GM12878 (cell line): ENCODE results near the gene GPRC5C. TPM values are rescaled to one million over a fixed set of nuclear protein-coding genes. Genes with fewer than 3 reads are reported as not detected.

Source experiments
- ATAC-seq: fragments of 200-7000 bp; cut with Tn5 transposase; 3 replicates; pipeline ENCODE4 v1.9.1; 2020; ENCODE audit warnings: mild to moderate bottlenecking, moderate library complexity
- BruUV-seq: library from RNA; stranded (reverse); fragments of 400-500 nt; replicated peaks from 2 replicates; lab custom pipeline; 2021; lab: Mats Ljungman, UMichigan
- CTCF ChIA-PET: fragments of 300-600 bp; sonication (Branson Sonifier 250); formaldehyde crosslinking; extraction: SDS; loops from one replicate; lab custom pipeline; 2021; ENCODE audit warnings: inconsistent platforms; lab: Yijun Ruan, JAX
- POLR2A ChIA-PET: fragments of 350-600 bp; formaldehyde crosslinking; extraction: SDS; loops from one replicate; lab custom pipeline; 2021; ENCODE audit warnings: inconsistent platforms; lab: Charles Lee
- RAD21 ChIA-PET: fragments of 300-600 bp; sonication (Branson Sonifier 250); formaldehyde crosslinking; loops from one replicate; lab custom pipeline; 2023; ENCODE audit warnings: antibody characterized with exemption; ENCODE audit not compliant: unreplicated experiment; lab: Charles Lee
- SMC1A ChIA-PET: fragments of 300-600 bp; sonication (Branson Sonifier 250); formaldehyde crosslinking; loops from one replicate; lab custom pipeline; 2023; ENCODE audit not compliant: unreplicated experiment, uncharacterized antibody; lab: Charles Lee
- DNase-seq: peaks from one replicate; pipeline ENCODE4 v3.0.0-alpha.2; 2011; ENCODE audit warnings: low read depth, low spot score
- FAIRE-seq: peaks from 3 replicates; lab custom pipeline; 2011; peaks lifted over from hg19 to GRCh38; lab: Jason Lieb, UNC
- H2AFZ ChIP-seq: 2 replicates; pipeline ENCODE4 v1.6.0; 2011; ENCODE audit warnings: low read depth, low read length, control low read depth; ENCODE audit not compliant: control insufficient read depth
- H3K27ac ChIP-seq: 2 replicates; pipeline ENCODE4 v1.5.1; 2011; ENCODE audit warnings: control low read depth; ENCODE audit not compliant: control insufficient read depth, insufficient read depth
- H3K27me3 ChIP-seq, 2 experiments: replicated peaks in 1 of 2; 2 replicates each; pipeline versions ENCODE4 v1.6.0 to v1.6.1; 2011; ENCODE audit warnings: low read length in 1 of 2; ENCODE audit not compliant: control insufficient read depth in 2 of 2, insufficient read depth in 2 of 2
- H3K36me3 ChIP-seq, 2 experiments: 2 replicates each; pipeline ENCODE4 v1.5.1; 2011; ENCODE audit warnings: low read length in 1 of 2; ENCODE audit not compliant: control insufficient read depth in 2 of 2, insufficient read depth in 2 of 2
- H3K4me1 ChIP-seq: 2 replicates; pipeline ENCODE4 v1.6.1; 2011; ENCODE audit warnings: mild to moderate bottlenecking, low read length, moderate library complexity, mixed read lengths; ENCODE audit not compliant: control insufficient read depth, insufficient read depth
- H3K4me2 ChIP-seq: 2 replicates; pipeline ENCODE4 v1.6.0; 2011; ENCODE audit warnings: control low read depth; ENCODE audit not compliant: control insufficient read depth, insufficient read depth
- H3K4me3 ChIP-seq: fragments of 200-600 bp; sonication (generic); 2 replicates; pipeline ENCODE4 v1.5.1; 2016
- H3K79me2 ChIP-seq: 2 replicates; pipeline ENCODE4 v1.6.0; 2011; ENCODE audit warnings: low read length; ENCODE audit not compliant: control insufficient read depth, insufficient read depth
- H3K9ac ChIP-seq: 2 replicates; pipeline ENCODE4 v1.8.0; 2011; ENCODE audit warnings: low read length, control low read depth, mixed read lengths; ENCODE audit not compliant: control insufficient read depth, insufficient read depth
- H3K9me3 ChIP-seq: replicated peaks from 3 replicates; pipeline ENCODE4 v1.5.1; 2011; ENCODE audit warnings: mild to moderate bottlenecking, low read length; ENCODE audit not compliant: control insufficient read depth, insufficient read depth
- H4K20me1 ChIP-seq: 2 replicates; pipeline ENCODE4 v1.6.0; 2011; ENCODE audit not compliant: control insufficient read depth, insufficient read depth
- CEBPZ ChIP-seq: fragments of 150-350 bp; IDR thresholded peaks from 2 replicates; pipeline ENCODE4 v1.6.1; 2016; ENCODE audit warnings: low read depth, low read length
- CHD2 ChIP-seq: IDR thresholded peaks from 2 replicates; pipeline ENCODE4 v1.6.1; 2011; ENCODE audit warnings: low read depth, low read length, improper control_type of control experiment, borderline replicate concordance
- CREM ChIP-seq: IDR thresholded peaks from 2 replicates; pipeline ENCODE4 v1.6.1; 2014; ENCODE audit warnings: antibody characterized with exemption, low read depth
- E4F1 ChIP-seq: fragments of 450-650 bp; IDR thresholded peaks from 2 replicates; pipeline ENCODE4 v1.6.1; 2018; ENCODE audit warnings: borderline replicate concordance, mild to moderate bottlenecking; ENCODE audit not compliant: partially characterized antibody
- IKZF1 ChIP-seq: fragments of 450-650 bp; conservative IDR thresholded peaks from 2 replicates; pipeline ENCODE4 v1.6.1; 2017; ENCODE audit warnings: antibody characterized with exemption, mild to moderate bottlenecking
- IRF3 ChIP-seq: fragments of 450-650 bp; IDR thresholded peaks from 2 replicates; pipeline ENCODE4 v1.6.1; 2014; ENCODE audit warnings: mild to moderate bottlenecking
- JUNB ChIP-seq: IDR thresholded peaks from 2 replicates; pipeline ENCODE4 v1.6.1; 2016; ENCODE audit warnings: antibody characterized with exemption, mild to moderate bottlenecking
- KAT2A ChIP-seq: conservative IDR thresholded peaks from 2 replicates; pipeline ENCODE4 v1.6.1; 2011; ENCODE audit warnings: low read depth, low read length; ENCODE audit not compliant: control insufficient read depth
- MEF2B ChIP-seq: fragments of 450-650 bp; IDR thresholded peaks from 2 replicates; pipeline ENCODE4 v1.6.1; 2018; ENCODE audit warnings: mild to moderate bottlenecking, moderate library complexity; ENCODE audit not compliant: partially characterized antibody, poor library complexity, severe bottlenecking
- NFYA ChIP-seq: IDR thresholded peaks from 2 replicates; pipeline ENCODE4 v1.6.1; 2011; ENCODE audit warnings: low read depth, mild to moderate bottlenecking, low read length, improper control_type of control experiment, borderline replicate concordance
- NKRF ChIP-seq: fragments of 450-650 bp; conservative IDR thresholded peaks from 2 replicates; pipeline ENCODE4 v1.6.1; 2017; ENCODE audit warnings: mild to moderate bottlenecking, moderate library complexity
- PAX8 ChIP-seq: fragments of 450-650 bp; IDR thresholded peaks from 2 replicates; pipeline ENCODE4 v1.6.1; 2017; ENCODE audit warnings: mild to moderate bottlenecking, moderate library complexity
- POLR2AphosphoS2 ChIP-seq: IDR thresholded peaks from 2 replicates; pipeline ENCODE4 v1.6.1; 2011; ENCODE audit warnings: low read depth, mild to moderate bottlenecking, low read length, improper control_type of control experiment, moderate library complexity
- RCOR1 ChIP-seq: conservative IDR thresholded peaks from 2 replicates; pipeline ENCODE4 v1.6.1; 2012; ENCODE audit warnings: low read depth, low read length, improper control_type of control experiment
- TARDBP ChIP-seq: IDR thresholded peaks from 2 replicates; pipeline ENCODE4 v1.6.1; 2016; ENCODE audit warnings: borderline replicate concordance
- YBX1 ChIP-seq: fragments of 450-650 bp; IDR thresholded peaks from 2 replicates; pipeline ENCODE4 v1.6.1; 2016; ENCODE audit warnings: antibody characterized with exemption
- ZNF622 ChIP-seq: fragments of 450-650 bp; IDR thresholded peaks from 2 replicates; pipeline ENCODE4 v1.6.1; 2017; ENCODE audit warnings: mild to moderate bottlenecking, inconsistent platforms
- WGBS: methylation state at CpG from one replicate; pipeline ENCODE4 v1.1.6; 2016; ENCODE audit warnings: low lambda C conversion rate; ENCODE audit not compliant: insufficient replicate concordance, insufficient coverage; ENCODE audit errors: missing lambda C conversion rate; 5-methylcytosine and 5-hydroxymethylcytosine counted together
- in situ Hi-C: fragments of 300-500 bp; cut with MboI; formaldehyde crosslinking; loops from 9 replicates; pipeline ENCODE4 v1.14.3; 2018; ENCODE audit warnings: mixed read lengths
- intact Hi-C: fragments of 100-400 bp; cut with micrococcal nuclease; formaldehyde crosslinking; loops from one replicate; pipeline ENCODE4 v1.14.2; 2022; ENCODE audit not compliant: unreplicated experiment
- polyA plus RNA-seq, 11 experiments: library from polyadenylated mRNA; depleted of rRNA in 4 of 11; unstranded in 6 of 11; stranded (reverse) in 5 of 11; fragments of >200 nt; fragmentation: Nextera tagmentation in 4 of 11; fragmentation: Illumina TruSeq in 1 of 11; extraction: Ambion mirVana in 4 of 11; extraction: Trizol in 1 of 11; gene quantifications; 1 replicate in 1 of 11; 2 replicates in 10 of 11; pipeline versions ENCODE4 v1.2.1 to v1.2.3, GENCODE V29; 2011 to 2016; ENCODE audit warnings: inconsistent platforms in 2 of 11, missing spikeins in 2 of 11, low read depth in 1 of 11
- total RNA-seq, 4 experiments: library from RNA; depleted of rRNA in 3 of 4; stranded (reverse); fragments of >200 nt in 3 of 4; fragmentation: Illumina TruSeq in 1 of 4; extraction: Trizol in 1 of 4; gene quantifications; 2 replicates each; pipeline versions ENCODE4 v1.2.1 to v1.2.3, GENCODE V29; 2013 to 2021

The GPRC5C gene
- total and polyA plus RNA-seq, 10 of the 15 experiments (the other 5 are each of a cell fraction or from before 2014, with no cell fraction given): 0.04 to 1.3 (median 0.36) TPM; not detected in 2

- no peak for ATAC-seq
- ChIA-PET POLR2A (no interaction called here), SMC1A (no interaction called here), CTCF (interaction anchor here (1.0 to 1.5 kb wide), 2 partner anchors 34 to 47 kb away, joined by 3 read pairs; no protein-coding TSS in a partner anchor), RAD21 (interaction anchor here (0.6 kb wide), 1 partner anchor 439 kb away, joined by 3 read pairs; no protein-coding TSS in a partner anchor)
- no peak overlapping the region for H3K27ac ChIP-seq
- no peak for FAIRE-seq
- no peak overlapping the region for H3K4me2 ChIP-seq
- no peaks in the 10 kb centered on the region for H4K20me1 ChIP-seq
- H3K36me3 ChIP-seq: no peaks in the 10 kb centered on the region
- BruUV-seq: no TSS peak
- no peaks in the 10 kb centered on the region for H3K79me2 ChIP-seq
- intact Hi-C loops: no loop called here
- peaks cover 3 to 11% of the 10 kb centered on the region in 2 experiments; a peak in 3 of 4 replicates for H3K27me3 ChIP-seq
- H3K4me3 ChIP-seq: no peak overlapping the region
- peaks cover 17% of the 10 kb centered on the region for H3K4me1 ChIP-seq
- H3K9me3 ChIP-seq: no peaks in the 10 kb centered on the region
- DNase-seq: no peak
- no peak overlapping the region for H2AFZ ChIP-seq
- H3K9ac ChIP-seq: no peak overlapping the region
- in situ Hi-C loops: no loop called here
- WGBS: 15% methylated on average over 6 of the region's 6 CpGs
- TF ChIP-seq CEBPZ (no peak), JUNB (no peak), IRF3 (no peak), E4F1 (no peak), KAT2A (no peak), CREM (no peak), CHD2 (no peak), POLR2AphosphoS2 (no peak), RCOR1 (no peak), ZNF622 (no peak), NKRF (no peak), NFYA (no peak), YBX1 (no peak), PAX8 (no peak), TARDBP (no peak), IKZF1 (no peak), MEF2B (no peak)
These were observed 4.1 kb upstream of the GPRC5C start for GRCh38 chr17:74427763-74428153.
